Stimulated activated CD4-positive, alpha-beta T cell treated with anti-CD3 and anti-CD28 coated beads, Interleukin-12 subunit alpha, Interleukin-12 subunit beta, amount 100 ng/mL, for 48 hours (primary cell): ENCODE data around the gene ZNF598.
A peak's percentile ranks its signal among the peaks of the same experiment; 100 is the strongest.

ENCODE experiments used
- DNase-seq, 3 donors: peaks; one replicate each; pipeline ENCODE4 v3.0.0-alpha.2; 2020; ENCODE audit warnings: low read depth in 2 of 3, low spot score in 1 of 3

The ZNF598 gene

DNA sequence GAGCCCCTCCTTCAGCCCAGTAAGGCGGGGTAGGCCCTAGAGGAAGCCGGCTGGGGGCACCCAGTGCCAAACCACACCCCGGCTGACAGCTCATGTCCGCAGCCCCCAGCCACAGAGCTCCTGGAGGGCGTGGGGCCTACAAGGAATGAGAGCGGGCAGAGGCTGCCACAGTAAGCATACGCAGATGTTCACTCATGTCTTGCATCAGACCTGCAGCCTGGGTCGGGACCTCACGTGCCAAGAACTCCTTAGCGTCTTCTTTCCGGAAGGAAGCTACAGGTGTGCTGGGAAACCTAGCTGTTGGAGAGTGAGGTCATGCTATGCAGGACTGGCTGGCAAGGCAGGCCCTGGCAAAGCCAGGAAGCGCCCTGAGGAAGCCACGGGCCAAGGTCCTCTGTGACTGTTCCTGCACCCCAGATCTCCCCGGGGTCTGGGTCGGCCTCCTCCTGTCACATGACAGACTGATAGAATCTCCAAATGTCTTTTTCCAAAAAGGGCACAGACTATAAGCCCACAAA lies 1.6 kb downstream of the ZNF598 start:
- no peak for DNase-seq

DNA sequence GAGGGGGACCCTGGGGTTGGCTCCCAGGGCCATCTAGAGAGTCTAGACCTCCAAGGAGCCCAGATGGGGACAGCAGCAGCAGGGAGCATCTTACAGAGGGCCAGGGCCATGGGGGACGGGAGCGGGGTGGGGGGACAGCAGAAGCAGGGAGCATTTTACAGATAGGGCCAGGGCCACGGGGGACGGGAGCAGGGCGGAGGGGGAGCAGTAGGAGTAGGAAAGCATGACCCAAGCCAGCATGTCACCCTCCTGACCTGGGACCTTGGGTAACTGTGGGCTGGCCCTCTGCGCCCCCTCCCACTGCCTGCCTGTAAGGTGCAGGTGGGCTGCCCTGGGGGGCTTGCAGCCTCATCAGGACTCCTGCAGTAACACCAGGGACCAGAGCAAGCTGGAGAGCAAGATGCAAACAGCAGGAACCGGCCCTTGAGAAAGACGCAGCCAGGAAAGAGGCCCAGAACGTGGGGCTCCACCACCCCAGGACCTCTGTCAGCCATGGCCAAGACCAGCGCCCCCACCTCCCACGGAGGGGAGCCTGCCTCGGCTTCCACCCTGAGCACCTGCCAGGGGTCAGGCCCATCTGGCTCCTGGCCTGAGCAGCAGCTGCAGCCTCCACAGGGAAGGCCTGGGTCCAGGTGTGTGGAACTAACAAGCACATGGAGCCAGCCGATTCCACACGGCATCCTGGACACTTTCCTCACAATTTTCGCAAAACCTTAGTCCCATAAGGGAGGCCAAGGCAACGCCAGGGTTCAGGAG lies 2.4 kb downstream of the ZNF598 start:
- DNase-seq: no peak

DNA sequence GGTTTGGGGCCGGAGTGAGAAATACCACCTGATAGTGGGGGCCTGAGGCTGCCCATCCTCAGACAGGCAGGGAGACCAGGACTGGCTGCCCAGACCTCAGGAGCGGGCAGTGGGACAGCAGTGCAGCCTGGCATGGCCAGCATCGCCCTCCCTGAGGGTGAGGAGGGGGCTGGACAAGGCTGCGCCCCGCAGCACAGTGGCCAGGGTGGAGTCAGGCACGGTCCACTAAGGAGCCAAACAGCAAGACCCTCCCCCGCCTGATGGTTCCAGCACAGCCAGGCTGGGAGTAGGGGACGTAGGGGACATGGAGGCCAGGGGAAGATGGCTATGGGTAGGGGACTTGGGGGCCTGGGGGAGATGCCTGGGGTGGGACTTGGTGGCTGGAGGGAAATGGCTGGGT lies 3.3 kb downstream of the ZNF598 start:
- no peak for DNase-seq

DNA sequence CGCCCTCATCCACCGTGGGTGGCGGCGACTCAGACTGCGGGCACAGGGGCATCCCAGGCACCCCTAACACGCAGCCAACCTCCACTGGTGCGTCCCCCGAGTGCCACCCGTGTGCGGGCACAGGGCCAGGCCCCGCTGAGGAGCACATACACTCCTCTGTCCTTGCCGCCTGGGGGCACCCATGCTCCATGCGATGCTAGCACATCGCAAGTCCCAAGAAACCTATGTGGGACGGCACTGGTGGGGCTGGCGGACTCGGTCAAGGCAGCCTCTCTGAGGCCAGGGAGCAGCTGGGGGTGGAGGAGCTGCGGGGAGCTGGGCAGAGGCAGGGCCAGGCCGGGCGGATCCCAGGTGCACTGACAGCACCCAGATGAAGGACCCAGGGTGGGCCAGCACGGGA lies 4.0 kb downstream of the ZNF598 start:
- DNase-seq: no peak

DNA sequence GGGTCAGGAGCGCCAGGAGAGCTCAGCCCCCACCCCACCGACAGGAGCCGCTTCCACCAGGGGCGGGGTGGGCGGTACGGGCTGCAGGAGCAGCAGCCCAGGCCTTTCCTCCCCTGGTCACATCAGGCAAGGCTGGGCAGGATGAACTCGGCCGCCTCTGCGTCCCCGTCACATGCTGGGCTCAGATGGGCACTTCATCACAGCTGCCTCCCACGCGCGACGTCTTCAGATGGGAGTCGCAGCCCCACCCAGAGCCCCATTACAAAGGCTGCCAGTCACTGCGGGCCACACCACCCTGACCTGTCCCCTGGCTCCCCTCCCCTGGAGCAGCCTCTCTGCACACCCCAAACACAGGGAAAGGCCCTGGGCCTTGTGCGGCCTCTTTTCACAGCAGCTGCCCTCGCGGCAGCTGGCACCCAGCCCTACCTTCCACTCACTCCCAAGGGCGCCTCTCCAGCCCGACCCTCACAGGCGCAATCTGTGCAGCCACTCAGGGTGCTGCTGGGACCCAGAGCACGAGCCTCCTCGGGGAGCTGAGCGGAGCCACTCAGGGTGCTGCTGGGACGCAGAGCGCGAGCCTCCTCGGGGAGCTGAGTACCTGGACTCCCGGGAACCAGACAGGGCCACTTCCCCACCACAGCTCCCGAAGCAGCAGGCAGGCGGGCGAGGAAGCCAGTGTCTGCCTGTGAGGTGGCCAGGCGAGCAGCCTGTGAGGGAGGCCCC lies 4.7 kb downstream of the ZNF598 start:
- no peak for DNase-seq

DNA sequence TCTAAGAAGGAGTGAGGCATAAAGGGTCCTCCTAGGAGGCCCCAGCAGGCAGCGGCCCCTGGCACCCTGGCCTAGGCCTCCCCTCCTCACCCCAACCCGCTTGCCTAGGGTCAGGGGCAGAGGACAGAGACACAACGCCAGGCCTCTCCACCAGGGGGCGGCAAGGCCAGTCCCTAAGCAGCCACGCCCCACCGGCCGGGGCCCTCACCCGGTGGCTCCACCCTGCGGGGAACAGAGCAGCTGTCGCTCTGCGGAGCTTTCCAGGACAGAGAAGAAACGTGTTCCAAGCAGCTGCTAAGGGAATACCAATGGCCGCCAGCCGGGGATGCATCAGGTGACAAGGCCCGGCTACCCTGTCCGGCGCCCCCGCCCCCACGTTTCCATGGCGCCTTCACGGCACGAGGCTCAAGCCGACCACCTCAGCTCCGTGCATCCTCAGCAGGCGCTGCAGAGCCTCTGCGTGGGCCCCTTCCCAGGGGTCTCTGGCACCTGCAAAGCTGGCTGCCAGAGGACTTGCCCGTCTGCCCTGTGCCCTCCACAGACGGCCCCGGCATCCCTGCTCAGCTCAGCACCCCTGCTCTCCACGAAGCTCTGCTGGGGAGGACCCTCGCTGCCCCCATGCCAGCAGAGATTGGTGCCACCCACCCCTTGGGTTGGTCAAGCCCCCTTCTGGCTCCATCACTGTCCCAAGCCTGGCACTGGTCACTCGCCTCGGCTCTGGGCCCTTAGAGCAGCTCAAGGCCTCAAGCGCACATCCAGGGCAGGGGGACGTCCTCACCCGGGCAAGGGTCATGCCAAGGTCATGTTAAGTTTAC lies 5.6 kb downstream of the ZNF598 start:
- peak; percentile 84 to 90 (median 90) for DNase-seq

DNA sequence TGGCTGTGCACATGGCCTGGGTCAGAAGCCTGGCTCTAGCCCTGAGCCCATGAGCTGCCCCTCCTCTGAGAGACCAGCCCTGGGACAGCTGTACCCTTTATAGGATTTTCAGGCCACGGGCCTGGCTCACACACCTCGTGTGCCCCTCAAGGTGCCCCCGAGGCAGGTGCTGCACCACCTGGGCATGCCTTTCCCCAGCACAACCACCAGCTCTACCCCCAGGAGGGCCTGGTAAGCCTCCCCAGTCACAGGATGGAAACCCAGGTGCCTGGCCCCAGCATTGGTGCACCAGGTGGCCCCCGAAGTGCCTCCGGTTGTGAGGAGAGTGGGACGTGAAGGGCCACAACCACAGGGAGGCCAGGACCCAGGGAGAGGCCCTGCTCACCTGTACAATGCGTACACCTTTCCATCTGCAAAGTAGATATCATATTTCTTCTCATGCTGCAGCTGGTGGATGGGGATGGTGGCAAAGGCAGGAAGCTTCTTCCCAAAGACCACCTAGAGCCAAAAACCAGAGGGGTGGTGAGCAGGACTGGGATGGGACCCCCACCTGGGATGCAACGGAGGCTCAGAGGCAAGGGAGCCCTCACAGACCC lies 6.3 kb downstream of the ZNF598 start:
- DNase-seq: no peak

DNA sequence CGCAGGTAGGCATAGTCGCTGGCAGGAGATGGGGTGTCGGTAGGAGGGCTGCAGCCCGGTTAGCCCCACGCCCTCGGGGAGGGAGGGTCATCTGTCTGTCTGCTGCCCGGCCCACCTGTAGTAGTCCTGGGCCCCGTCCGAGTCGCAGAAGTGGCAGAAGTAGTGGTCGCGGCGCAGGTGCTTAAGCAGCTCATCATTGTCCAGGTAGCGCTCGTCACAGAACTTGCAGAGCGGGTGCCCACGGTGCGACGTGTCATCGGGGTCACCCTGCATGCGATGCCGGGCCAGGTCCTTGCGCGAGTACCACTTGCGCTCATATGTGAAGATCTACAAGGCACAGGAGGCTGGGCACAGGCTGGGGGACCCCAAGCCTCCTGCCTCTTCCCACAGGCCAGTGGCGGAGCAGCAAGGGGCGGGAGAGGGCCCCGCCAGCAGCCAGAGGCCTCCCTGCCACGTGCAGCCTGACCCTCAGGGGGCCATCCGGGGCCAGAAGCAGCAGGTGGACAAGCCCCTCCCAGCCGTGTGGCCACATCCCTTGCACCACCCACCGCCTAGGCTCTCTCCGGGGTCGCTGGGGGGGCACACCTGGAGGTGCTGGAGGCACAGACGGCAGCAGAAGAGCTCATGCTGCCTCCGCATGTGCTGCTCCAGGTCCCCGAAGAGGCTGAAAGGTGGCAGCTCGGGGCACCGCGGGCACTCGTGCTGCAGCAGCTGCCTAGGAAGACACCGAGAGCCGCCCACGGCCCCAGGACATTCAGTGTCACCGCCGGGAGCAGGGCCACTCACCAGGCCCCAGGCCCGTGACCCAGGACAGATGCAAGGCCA lies 7.0 kb downstream of the ZNF598 start:
- DNase-seq: no peak

DNA sequence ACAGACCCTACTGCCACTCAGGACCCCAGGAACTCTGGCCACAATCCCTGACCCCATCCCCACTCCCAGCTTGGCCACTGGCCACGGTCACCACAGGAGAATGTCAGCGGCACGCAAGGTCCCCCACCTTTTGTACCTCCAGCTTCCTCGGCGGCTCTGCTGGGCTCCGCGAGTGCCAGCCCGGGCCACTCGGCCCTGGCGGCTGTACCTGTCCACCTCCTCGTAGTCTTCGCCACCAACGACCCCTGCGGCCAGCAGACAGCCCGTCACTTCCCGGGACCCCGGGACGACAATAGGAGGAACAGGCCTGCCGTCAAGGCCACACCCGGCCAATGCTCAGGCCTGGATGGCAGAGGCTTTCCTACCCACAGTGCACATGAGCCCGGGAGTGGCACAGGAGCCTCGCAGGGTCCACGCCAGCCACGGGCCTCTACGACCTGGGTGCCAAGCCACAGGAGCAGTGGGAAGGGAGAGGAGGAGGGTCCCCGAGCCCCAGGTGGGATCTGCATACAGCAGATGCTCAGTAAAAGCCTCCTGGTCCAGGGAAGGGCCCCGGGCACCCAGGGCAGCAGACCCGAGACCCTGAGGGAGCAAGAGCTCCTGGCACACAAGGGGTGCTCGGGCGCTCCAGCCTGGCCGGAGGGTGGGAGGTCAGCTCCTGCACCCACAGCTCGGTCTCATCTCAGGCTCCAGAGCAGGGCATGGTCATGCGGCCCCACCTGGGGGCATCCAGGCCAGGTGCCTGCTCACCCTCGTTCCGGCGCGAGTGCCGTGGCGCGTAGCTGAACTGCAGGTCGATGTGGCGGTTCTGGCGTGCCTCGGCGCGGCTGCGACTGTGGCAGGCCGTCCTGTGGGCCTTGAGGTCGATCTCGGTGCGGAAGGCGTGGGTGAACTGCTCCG lies 7.9 kb downstream of the ZNF598 start:
- no peak for DNase-seq

DNA sequence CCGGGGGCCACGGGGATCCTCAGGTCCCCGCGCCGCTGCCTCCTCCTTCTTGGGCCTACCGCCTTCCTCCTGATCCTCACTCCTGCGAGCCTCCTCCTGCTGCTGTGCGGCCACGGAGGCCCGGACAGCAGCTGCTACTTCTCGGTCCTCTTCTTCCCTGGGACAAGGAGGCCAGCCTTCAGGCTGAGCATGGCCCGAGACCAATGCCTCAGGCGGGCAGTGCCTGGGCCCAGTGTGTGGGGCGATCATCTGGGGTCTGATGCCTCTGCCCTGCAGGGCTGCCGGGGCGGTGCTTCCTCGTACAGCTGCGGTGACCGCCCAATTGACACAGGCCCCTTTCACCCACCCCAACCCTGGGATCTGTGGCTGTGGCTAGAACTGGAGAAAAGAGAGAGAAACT lies 8.6 kb downstream of the ZNF598 start:
- no peak for DNase-seq

DNA sequence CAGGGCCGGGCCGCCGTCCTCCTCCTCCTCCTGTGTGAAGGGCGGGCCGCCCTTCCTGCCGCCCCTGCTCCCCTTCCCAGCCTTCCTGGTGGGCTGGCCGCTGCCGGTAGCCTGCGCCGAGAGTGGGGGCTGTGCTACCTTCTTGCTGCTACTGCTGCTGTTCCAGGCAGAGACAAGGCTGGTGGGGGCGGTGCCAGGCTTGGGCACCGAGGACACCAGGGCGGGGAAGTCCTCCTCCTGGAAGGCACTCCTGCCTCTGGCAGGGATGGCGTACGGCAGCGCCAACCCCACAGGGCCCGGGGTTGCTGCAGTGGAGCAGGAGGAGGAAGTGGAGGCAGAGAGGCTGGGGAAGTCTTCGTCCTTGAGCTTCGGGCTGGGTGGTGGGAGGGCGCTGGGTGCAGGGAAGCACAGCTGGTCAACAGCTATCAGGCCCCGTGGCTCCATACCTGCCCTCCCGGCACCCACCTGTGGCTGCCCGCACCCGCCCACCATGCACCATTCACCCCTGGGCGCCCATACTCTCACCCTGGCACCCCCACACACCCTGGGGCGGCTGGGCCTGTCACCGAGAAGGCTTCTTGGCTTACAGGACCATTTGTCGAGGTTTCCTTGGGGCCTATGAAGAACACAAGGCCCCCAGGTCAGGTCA lies 9.6 kb downstream of the ZNF598 start:
- DNase-seq: no peak

DNA sequence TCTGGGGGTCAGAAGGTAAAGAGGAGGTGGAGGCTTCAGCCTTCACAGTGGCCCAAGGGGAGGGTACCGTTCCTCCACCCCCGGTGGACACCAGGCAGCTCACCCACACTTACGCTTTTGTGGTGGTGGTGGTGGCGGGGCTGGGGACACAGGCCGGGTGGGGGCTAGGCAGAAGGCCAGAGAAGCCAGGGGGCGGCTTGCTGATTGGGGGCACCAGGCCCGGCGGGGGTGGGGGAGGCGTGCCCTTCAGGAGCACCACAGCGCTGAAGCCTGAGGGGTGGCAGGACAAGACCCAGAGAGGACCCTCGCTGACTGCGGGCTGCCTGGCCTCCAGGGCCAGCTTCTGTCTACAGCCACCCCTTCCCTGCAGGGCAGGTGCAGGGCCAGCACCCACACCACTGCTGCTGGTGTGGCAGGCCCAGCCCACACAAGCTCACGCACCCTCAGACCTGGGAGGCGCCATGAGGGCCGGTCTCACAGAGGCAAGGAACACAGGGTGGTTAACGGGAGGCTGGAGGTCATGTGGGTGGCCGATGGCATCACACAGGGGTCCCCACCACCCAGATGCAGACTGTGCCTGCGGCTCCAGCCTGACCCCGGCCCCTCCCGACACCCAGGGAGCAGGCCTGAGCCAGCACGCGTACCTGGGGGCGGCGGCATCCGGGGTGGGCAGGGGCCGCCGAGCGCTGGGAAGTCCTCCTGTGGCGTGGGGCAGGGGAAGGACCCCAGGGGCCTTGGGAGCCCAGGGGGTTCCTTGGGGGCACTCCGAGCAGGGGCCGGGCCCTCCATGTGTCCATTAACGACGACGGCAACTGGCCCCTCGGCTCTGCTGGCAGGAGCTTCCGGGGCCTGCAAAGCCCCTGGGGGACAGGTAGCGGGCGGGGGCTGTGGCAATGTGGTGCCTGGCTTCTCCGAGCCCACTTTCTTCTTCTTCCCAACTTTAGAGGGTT lies 10.5 kb downstream of the ZNF598 start:
- no peak for DNase-seq

DNA sequence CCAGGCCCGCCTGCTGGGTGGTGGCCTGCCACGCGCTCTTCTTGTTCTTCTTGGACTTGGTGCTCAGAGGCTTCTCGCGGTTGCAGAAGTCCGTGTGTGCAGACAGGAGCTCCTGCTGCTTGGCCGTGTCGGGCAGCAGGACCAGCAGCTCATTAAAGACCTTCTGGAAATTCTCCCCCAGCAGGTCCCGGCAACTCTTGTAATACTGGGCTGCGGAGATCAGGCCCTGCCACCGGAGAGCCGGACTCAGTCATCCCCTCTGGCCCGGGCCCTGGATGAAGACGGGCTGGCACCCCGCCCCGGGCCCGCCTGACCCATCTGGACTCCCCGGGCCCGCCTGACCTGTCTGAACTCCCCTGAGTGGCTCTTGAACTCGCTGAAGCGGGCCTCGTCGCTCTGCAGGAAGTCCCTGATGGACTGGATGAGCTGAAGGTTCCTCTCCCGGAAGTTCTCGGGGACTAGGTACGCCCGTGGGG lies 11.2 kb downstream of the ZNF598 start:
- no peak for DNase-seq

DNA sequence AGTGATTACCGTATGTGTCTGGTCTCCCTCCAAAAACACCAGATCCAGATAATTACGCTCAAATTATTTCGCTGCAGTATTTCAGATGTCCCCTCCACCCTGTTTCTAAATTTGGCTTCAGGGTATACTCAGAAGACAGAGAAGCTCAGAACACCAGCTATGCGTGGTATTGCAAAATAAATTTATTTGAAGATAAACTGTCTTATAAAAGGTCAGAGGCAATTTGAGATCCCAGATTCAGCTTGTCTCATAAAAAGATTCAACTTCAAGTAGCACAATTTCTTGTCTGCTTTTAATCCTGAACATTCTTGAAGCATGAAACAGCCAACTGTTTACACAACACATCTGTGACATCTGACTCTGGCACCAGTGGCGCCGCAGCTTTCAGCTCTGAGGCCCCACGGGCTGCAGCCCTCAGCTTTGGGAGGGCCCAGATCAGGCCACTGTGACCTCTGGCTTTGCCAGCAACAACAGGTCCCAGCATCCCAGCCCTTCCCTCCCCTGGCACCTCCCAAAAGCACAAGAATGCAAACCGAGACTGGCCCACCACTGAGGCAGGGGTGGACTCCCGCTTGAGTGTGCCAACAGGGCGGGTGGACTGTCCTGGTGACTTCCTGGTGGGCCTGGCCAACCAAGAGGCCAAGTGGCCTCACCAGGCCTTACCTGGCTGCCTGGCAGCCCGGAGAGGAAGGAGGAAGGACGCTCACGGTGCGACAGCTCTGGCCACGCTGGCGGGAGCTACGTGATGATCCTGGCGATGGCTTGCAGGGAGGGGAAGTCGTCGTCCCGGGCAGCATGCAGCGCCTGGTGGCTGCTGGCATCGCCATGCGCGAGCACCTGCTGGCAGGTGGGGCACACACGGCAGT lies 11.9 kb downstream of the ZNF598 start:
- no peak for DNase-seq

DNA sequence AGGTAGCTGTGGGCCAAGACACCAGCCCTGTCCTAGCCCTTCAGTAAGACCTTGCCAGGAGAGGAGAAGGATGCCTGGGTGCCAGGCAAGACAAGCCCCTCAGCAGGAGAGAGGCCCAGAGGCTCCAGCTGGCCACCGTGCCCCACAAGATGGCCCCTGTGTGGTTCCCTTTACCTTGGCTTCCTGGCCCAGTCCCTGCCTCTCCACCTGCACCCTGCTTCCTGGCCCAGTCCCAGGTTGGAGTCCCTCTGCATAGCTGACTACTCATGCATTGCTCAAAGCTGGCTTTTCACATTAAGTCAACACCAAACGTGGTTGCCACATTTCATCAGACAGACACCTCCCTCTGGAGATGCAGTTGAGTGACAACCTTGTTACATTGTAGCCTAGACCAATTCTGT lies 15.9 kb downstream of the ZNF598 start:
- DNase-seq: no peak

DNA sequence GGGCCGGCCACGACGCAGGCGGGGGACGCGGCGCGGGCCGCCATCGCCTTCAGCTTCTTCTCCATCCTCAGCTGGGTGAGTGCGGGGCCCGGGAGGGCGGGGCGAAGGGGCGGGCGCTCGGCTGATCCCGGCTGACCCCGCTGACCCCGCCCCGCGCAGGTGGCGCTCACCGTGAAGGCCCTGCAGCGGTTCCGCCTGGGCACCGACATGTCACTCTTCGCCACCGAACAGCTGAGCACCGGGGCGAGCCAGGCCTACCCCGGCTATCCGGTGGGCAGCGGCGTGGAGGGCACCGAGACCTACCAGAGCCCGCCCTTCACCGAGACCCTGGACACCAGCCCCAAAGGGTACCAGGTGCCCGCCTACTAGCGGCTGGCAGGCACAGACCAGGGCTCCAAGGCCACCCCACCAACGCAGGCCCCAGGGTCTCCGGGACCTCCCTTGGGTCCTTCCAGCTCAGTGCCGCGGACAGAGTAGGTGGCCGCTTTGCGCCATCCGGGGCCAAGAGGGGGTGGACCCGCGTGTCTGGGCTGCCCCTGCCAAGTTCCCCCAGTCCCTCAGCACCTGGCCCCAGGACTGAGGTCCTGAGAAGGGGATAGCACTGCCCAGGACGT lies 16.8 kb downstream of the ZNF598 start:
- DNase-seq: no peak
